ENCODE results near the gene LLPH.

The LLPH gene

GRCh38 chr12:66085998-66086397 lies 44.6 kb downstream of the LLPH start:
- no peak for DNase-seq

GRCh38 chr12:66085213-66085612 lies 45.3 kb downstream of the LLPH start:
- DNase-seq, result no peak

DNA sequence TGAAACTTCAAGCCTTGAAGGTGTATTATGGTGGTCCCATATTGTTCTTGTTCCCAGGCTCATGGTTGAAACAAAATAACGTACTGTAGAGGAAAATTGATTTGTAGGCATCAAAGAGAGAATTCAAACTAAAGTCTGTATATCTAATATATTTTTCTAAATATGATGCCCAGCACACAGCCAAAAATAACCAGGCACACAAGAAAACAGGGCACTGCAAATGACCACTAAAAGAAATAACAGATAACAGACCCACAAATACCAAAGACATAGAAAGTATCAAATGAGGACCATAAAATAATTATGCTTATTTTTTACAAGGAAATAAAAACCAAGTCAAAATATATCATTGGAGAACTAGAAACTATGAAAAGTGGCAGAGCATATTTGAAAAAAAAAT lies 46.8 kb downstream of the LLPH start:
- DNase-seq, result no peak

DNA sequence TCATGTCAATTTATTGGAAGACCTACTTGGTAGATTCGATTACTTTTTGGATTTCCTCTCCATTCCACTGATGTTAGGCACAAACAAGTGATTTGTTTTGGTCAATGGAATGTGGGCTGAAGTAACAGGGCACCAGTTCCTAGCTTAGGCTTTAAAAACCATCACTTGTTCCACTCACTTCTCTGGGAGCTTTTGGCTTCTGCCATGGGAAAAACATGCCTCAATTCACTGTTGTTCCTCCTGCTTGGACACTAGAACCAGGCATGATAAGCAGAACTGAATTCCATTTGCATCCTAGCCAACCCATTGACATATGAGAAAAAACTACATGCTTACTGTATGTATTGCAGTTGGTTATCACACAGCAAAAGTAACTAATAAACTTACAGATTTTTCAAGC lies 47.8 kb downstream of the LLPH start:
- no peak for DNase-seq

GRCh38 chr12:66080791-66081190 lies 49.8 kb downstream of the LLPH start:
- no peak for DNase-seq

GRCh38 chr12:66077542-66077941 lies 53.0 kb downstream of the LLPH start:
- DNase-seq, result no peak

DNA sequence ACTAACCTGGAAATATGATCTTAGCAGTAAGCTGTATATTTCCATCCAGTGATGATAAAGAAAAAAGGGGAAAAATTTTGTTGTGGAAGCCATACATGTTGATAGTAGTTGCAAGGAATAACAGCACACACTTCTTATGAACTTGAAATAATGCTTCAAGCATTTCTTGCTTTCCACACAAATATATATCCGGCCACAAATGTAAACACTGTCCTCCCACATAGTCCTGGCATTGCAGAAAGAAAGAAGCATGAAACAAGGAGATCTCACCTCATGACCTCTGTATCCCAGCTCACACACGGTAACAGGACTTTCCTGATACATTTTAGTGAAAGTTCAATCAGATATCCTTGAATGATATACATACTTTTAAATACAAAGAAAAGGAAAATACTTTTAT lies 56.0 kb downstream of the LLPH start:
- DNase-seq, result no peak

DNA sequence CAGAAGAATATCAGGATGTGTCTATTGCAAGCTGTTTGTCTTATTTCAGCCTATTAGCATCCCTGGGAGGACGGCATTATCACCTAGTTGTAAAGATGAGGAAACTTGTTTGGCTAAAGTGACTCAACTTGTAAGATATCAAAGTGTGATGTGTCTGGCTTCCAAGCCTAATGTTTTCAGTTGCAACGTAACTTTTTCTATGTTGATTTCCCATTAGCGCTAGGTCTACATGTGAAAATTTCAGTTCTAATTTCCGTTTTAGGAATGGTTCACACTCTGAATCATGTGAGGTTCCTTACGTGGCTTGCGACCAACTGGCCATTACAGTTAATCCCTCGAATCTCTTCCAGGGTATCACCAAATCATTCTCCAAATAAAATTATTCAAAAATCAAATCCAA lies 58.0 kb downstream of the LLPH start:
- no peak for DNase-seq

GRCh38 chr12:66072135-66072534 lies 58.4 kb downstream of the LLPH start:
- no peak for DNase-seq

GRCh38 chr12:66071549-66071948 lies 59.0 kb downstream of the LLPH start:
- DNase-seq, result no peak

- no peak for DNase-seq
Measured at GRCh38 chr12:66070378-66071120, 60.0 kb downstream of the LLPH start.

DNA sequence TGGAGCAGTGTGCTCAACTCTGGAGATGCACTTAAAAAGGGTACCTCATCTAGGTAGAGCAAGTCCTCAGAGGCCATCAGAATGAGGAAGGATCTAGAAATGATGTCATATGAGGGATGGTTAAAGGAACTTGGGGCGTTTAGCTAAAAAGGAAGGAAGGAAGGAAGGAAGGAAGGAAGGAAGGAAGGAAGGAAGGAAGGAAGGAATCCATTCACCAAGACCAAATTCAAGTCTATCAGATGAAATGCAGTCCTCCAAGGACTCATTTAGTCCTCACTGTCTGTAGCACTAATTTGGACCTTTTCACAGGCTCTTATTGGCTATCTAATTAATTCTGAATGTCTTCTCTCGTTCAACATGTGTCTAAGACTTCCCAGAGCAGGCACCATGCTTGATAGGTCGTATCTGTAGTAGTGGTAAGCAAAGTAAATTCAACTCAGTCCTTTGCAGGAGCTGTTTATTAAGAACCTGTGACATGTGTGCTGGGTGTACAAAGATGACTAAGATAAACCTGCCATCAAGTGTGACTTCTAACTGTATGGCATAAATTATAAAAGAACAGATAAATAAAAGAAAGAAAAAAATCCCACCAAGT lies 63.5 kb downstream of the LLPH start:
- DNase-seq, result no peak

Data from CD4-positive, alpha-beta T cell treated with Interleukin-10 for 1 hour (primary cell).